NCI-H146 treated with DMSO at 0.1 percent for 48 hours (cell line): ENCODE data around the gene GPS1.

Source experiments
- DNase-seq: peaks from one replicate; lab custom pipeline; 2025; ENCODE audit not compliant: unreplicated experiment; lab: John Stamatoyannopoulos, UW

The GPS1 gene

GRCh38 chr17:82086941-82087906, 35.5 kb downstream of the GPS1 start:
- DNase-seq = no peak

- DNase-seq = no peak
Observed at GRCh38 chr17:82087961-82088837, 36.5 kb downstream of the GPS1 start.

- DNase-seq = no peak
Observed at GRCh38 chr17:82088838-82089722, 37.4 kb downstream of the GPS1 start.

- DNase-seq = no peak
Observed at GRCh38 chr17:82089723-82090548, 38.2 kb downstream of the GPS1 start.

GRCh38 chr17:82090549-82091263, 39.0 kb downstream of the GPS1 start:
- no peak for DNase-seq

GRCh38 chr17:82091264-82092066, 39.8 kb downstream of the GPS1 start:
- DNase-seq = no peak

GRCh38 chr17:82092094-82092586, 40.4 kb downstream of the GPS1 start:
- no peak for DNase-seq

- DNase-seq = no peak
Observed at GRCh38 chr17:82092628-82092994, 40.9 kb downstream of the GPS1 start.

- no peak for DNase-seq
Observed at GRCh38 chr17:82092995-82093751, 41.5 kb downstream of the GPS1 start.

GRCh38 chr17:82094931-82095776, 43.5 kb downstream of the GPS1 start:
- DNase-seq = no peak

GRCh38 chr17:82095777-82096708, 44.3 kb downstream of the GPS1 start:
- no peak for DNase-seq

- no peak for DNase-seq
Observed at GRCh38 chr17:82096709-82097183, 45.0 kb downstream of the GPS1 start.

- DNase-seq = no peak
Observed at GRCh38 chr17:82097184-82097918, 45.7 kb downstream of the GPS1 start.

GRCh38 chr17:82097919-82098168, 46.1 kb downstream of the GPS1 start:
- no peak for DNase-seq
